A549 (cell line): ENCODE measurements around the gene LCA5.

ENCODE experiments used
- CTCF ChIP-seq: fragments of >200 bp; sonication (Bioruptor Twin); formaldehyde crosslinking; IDR thresholded peaks from 3 replicates; pipeline ENCODE4 v1.5.1; 2016
- MAFK ChIP-seq: fragments of 450-650 bp; IDR thresholded peaks from 2 replicates; pipeline ENCODE4 v1.6.1; 2014; ENCODE audit not compliant: partially characterized antibody
- RAD21 ChIP-seq, 2 experiments: fragments of >200 bp in 1 of 2; sonication (Bioruptor Twin) in 1 of 2; formaldehyde crosslinking in 1 of 2; IDR thresholded peaks in 1 of 2; conservative IDR thresholded peaks in 1 of 2; 2 replicates in 1 of 2; 3 replicates in 1 of 2; pipeline ENCODE4 v1.6.1; 2012 to 2018; ENCODE audit warnings: inconsistent platforms in 1 of 2
- RFX5 ChIP-seq: fragments of 450-650 bp; IDR thresholded peaks from 2 replicates; pipeline ENCODE4 v1.7.1; 2014; ENCODE audit warnings: antibody characterized with exemption, mild to moderate bottlenecking, moderate library complexity

GRCh38 chr6:79548304-79548703, 11.1 kb upstream of the LCA5 start:
- TF ChIP-seq CTCF = no peak
- no peak for TF ChIP-seq RFX5
- no peak for TF ChIP-seq RAD21 (conservative IDR thresholded peaks at IDR 0.05 in 1 of 2, IDR thresholded peaks at IDR 0.05 in 1 of 2)
- no peak for TF ChIP-seq MAFK
